HT1080 (cell line): ENCODE data around the gene PXDN. TPM values are rescaled to one million over a fixed set of nuclear protein-coding genes. Genes with fewer than 3 reads are reported as not detected.
"Not testable (repeated sequence)": the region's sequence is repeated elsewhere in the genome, so short reads cannot be mapped to it uniquely, and the experiment has no call there.

Source experiments
- DNase-seq: peaks from one replicate; pipeline ENCODE4 v3.0.0-alpha.2; 2015; ENCODE audit warnings: low read depth
- total RNA-seq: library from RNA; depleted of rRNA; stranded (reverse); fragments of >200 nt; shearing (Covaris generic); gene quantifications from 2 replicates; pipeline ENCODE4 v1.2.3, GENCODE V29; 2014

PXDN gene
- total RNA-seq, 1 experiment from 2014 or later = 0.88 TPM

DNA sequence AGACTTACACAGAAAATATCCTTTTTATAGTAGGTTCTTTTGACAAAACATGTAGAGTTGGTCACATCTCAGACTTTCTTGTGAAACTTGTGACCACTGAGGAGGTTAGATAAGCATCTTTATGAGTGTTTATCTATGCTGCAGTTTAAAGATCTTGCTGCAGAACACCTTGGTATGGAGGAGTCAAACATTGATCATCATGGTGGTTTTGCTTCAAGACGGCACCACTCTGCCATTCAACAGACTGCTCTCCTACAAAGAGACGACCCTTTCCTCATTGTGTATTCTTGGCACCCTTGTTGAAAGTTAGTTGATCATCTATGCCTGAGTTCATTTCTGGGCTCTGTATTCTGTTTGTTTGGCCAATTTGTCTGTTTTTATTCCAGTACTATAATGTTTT is 20.0 kb downstream of the PXDN start:
- not testable (repeated sequence) for DNase-seq

DNA sequence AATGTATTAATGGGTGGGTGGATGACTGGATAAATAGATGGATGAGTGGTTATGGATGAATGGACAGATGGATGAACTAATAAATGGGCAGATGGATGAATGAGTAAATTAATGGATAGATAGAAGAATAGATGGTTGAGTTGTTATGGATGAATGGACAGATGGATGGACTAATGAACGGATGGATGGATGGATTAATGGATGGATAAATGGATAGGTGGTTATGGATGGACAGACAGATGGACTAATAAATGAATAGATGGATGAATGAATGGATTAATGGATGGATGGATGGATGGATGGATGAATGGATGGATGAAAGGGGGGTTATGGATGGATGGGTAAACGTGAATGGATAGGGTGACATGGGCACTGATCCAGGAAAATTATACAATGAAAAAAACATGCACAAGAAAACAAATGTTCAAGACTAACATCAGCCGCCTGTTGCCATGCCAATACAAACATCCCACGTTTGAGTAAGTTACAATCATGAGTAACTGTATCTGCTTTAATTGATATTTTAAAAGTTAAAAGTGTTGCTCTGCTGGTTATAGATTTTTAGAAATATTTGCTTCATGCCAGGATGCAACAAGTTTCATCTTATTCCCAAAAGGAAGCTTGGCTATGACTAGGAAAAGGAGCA is 20.8 kb downstream of the PXDN start:
- DNase-seq = no peak

DNA sequence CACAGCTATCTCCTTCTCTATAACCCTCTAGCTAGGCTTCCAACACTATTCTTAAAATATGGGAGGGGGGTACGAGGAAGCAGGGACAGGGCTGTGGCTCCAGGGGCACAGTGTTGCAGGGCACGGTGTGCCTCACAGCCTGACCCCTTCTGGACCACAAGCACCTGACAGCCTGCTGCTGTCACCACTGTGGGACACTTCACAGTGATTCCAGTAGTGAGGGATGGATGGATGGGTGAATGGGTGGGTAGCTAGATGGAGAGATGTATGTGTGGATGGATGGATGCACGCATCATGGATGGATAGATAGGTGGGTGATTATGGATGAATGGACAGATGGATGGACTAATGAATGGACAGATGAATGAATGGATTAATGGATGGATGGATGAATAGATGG is 21.6 kb downstream of the PXDN start:
- no peak for DNase-seq

GRCh38 chr2:1721706-1722646 is 22.3 kb downstream of the PXDN start:
- DNase-seq = peak; percentile 54

DNA sequence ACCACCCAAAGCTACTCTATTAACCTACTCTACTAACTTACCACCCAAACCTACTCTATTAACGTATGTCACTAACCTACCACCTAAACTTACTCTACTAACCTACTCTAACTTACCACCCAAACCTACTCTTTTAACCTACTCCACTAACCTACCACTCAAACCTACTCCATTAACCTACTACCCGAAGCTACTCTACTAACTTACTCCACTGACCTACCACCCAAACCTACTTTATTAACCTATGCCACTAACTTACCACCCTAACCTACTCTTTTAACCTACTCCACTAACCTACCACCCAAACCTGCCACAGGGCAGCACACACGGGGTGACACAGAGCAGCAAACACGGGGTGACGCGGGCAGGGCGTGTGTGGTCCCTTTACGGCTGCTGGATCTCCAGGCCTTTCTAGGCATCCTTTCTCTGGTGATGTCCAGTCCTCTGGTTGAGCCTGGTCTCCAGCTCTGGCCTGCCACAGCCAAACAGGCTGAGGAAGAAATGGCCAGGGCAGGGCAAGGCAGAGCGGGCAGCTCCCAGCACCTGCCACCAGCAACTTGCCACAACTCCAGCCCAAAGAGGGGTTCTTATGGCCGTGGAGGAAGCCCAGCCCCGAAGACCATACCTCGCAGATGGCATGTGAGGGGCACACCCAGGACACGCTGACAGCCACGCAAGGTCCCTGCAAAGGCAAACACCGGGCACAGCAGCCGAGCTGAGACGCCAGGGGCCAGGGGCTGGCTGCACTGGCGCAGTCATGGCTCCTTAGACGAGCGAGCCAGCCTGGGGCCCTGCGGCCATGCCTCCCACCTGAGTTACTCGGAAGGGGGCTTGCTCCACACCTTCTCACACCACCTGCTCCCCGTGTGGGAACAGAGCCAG is 25.7 kb downstream of the PXDN start:
- no peak for DNase-seq

DNA sequence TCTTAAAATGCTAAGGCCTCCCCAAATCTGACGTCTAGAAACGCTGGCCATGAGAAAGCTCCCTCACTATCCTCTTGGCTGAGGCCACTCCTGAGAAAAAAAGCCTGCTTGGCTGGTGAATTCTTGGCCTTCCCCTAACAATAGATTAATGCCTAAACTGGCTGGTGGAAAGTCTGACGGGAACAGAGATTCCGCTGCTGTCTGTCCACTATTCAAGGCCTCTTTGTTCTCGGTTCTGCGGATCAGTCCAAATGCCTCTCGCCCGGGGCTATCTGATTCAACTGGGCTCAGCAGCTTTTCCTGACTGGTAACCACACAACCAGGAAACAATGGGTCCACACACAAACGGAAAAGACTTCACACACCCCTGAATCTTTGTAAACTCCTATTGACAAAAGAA is 27.2 kb downstream of the PXDN start:
- DNase-seq = peak; percentile 31

GRCh38 chr2:1716441-1716840 is 27.9 kb downstream of the PXDN start:
- no peak for DNase-seq

DNA sequence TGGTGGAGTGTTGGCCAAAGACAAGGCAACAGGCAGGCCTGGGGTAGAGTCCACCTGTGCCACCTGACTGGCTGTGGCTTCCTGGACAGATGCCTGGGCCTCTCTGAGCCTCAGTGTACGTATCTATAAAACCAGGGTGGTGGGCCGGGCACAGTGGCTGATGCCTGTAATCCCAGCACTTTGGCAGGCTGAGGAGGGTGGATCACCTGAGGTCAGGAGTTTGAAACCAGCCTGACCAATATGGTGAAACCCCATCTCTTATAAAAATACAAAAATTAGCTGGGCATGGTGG is 28.4 kb downstream of the PXDN start:
- DNase-seq = not testable (repeated sequence)

GRCh38 chr2:1715184-1716013 is 28.9 kb downstream of the PXDN start:
- no peak for DNase-seq

- no peak for DNase-seq
These were observed 29.8 kb downstream of the PXDN start for GRCh38 chr2:1714291-1715064.

DNA sequence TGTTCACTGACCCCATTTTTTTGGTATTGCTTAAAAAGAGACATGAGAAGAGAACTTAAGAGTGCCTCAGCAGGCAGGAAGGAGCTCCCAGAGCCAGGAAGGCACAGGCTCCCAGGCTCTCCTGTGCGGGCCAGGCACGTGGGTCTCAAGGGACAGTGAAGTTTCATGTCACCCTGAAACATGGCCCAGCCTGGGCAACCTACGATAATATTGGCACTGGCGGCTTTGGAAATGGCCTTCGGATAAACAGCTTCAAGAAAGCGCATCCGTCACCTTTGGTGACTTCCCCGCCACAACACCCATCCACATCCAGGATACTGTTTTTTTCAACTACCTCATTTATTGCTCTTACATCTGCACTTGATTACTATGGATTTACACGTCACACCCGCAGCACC is 30.5 kb downstream of the PXDN start:
- no peak for DNase-seq

- no peak for DNase-seq
These were observed 31.0 kb downstream of the PXDN start for GRCh38 chr2:1713142-1713838.

DNA sequence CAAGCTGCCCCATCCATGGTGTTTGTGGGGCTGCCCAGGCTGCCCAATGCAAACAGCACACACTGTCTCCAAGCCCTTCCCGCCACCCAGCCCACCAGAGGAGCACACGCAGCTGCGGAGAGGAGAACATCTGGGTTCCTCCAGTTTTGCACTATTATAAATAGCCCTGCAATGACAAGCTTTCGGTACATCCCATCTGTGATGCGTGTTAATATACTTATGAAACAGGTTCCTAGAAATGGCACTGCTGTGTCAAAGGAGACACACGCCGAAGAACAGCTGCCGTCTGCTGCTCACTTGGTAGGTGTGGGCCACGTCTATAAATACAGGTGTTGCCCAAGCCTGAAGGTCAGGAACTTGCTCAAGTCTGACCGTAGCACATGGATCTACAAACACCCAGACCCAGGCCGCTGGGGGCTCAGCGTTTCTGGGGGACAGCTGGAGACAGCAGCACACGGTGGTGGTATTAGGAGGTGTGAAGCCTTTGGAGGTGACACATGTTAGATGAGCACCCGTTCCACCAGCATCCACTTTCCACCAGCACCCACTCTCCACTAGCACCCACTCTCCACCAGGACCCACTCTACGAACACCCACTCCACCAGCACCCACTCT is 34.3 kb downstream of the PXDN start:
- DNase-seq = no peak

- DNase-seq = no peak
These were observed 35.0 kb downstream of the PXDN start for GRCh38 chr2:1709335-1709605.

DNA sequence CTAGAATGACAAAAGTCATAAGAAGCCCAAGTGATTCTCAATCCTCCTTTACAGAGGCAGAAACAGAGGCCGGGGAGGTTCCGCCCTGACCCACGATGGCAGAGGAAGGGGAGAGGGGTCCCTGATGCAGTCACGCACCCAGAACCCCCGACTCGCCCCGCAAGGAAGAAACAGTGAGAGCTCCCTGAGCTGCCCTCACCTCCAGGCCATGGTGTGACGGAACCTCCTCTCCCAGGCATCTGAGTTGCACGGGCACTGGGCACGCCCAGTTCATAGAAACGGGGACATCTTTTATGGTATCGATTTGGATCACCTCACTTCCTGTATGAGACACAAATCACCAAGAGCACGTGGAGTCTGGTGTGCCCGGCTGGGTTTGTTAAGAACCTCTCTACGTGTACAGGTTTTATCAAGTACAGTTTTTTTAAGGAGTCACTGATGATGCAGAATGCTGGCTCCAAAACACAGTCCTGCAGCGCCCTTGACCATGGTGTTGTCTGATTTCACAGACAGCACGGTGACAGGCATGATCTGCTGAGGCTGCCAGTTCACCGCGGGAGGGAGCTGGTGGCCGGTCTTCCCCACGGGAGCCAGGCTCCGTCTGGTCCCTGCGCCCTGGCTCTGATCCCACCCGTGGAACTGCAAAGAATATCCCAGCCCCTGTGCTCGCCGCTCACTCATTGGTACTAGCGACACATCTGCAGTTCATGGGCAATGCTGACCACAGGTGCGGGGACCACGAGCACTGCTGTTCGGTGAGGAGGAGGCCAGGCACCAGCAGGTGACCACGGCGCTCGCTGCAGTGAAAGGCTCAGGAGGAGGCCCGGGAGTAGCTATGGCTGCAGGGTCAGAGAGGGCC is 35.6 kb downstream of the PXDN start:
- no peak for DNase-seq

GRCh38 chr2:1707771-1708418 is 36.4 kb downstream of the PXDN start:
- DNase-seq = peak; percentile 70

DNA sequence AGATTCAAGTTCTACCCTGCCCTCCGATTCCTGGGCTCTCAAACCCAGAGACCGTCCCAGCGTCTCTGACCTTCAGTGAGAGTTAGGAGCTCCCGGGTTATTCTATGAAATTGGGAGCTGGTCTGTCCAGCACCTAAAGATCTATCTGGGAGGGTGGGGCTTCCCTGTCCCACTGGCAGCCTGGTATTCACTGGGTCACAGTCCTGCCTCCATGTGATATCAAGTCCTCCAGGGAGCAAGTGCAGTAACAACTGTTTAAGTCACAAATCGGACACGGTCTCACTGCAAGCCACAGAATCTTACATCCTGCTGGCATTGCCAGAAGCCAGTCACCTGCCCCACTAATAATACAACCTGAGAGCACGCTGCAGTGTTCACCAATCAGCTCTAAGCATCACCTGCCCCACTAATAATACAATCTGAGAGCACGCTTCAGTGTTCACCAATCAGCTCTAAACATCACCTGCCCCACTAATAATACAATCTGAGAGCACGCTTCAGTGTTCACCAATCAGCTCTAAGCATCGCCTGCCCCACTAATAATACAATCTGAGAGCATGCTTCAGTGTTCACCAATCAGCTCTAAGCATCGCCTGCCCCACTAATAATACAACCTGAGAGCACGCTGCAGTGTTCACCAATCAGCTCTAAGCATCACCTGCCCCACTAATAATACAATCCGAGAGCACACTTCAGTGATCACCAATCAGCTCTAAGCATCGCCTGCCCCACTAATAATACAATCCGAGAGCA is 38.0 kb downstream of the PXDN start:
- not testable (repeated sequence) for DNase-seq
